ENCODE measurements around the gene BUD23.

Gene BUD23

DNA sequence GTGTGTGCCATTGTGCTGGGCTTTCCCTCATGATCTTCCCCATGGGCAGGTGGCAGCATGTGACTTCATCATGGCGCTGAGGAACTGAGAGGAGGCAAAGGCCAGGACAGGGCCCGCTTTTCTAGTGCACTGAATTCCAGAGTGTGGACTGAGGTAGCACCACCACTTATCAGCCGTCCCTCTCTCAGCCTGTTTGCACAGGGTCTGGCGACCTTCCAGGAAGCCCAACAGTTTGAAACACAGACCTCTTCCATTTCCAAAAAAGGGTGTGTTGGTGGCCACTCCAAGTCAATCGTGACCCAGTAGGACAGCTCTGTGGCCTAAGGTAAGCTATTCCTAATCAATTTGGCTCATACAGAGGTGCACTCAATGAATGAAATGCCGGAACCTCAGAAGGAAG lies 4.5 kb upstream of the BUD23 start:
- TF ChIP-seq, protein P1, sequence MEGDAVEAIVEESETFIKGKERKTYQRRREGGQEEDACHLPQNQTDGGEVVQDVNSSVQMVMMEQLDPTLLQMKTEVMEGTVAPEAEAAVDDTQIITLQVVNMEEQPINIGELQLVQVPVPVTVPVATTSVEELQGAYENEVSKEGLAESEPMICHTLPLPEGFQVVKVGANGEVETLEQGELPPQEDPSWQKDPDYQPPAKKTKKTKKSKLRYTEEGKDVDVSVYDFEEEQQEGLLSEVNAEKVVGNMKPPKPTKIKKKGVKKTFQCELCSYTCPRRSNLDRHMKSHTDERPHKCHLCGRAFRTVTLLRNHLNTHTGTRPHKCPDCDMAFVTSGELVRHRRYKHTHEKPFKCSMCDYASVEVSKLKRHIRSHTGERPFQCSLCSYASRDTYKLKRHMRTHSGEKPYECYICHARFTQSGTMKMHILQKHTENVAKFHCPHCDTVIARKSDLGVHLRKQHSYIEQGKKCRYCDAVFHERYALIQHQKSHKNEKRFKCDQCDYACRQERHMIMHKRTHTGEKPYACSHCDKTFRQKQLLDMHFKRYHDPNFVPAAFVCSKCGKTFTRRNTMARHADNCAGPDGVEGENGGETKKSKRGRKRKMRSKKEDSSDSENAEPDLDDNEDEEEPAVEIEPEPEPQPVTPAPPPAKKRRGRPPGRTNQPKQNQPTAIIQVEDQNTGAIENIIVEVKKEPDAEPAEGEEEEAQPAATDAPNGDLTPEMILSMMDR (IDR thresholded peaks at IDR 0.05; ENCODE audit: low read length, missing control alignments) = no peak
- no peak overlapping the region for H3K4me3 ChIP-seq (replicated peaks; ENCODE audit: low read depth, low read length)
- no peak for DNase-seq (ENCODE audit: low read depth)

DNA sequence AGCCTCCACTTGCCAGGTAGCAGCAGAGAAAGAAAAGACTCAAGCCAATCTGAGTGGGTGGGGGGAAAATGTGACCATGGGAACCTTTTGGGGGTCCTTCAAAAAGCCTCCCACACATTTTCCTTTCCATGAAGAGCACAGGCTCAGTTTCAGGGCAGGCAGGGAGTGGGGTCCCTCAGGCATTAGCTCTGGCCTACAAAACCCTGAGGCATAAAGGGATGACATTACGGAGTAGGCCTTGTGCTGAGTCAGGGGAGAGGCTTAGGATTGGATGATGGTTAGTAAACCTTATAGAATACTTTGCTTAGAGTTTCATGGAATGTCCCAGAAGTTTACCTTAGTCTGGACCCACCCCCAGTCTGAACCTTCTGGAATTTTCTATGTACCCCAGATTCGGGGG lies 3.7 kb upstream of the BUD23 start:
- DNase-seq (ENCODE audit: low read depth) = no peak
- H3K4me3 ChIP-seq (replicated peaks; ENCODE audit: low read depth, low read length) = no peak overlapping the region
- TF ChIP-seq, protein P1 (IDR thresholded peaks at IDR 0.05; ENCODE audit: low read length, missing control alignments) = no peak

DNA sequence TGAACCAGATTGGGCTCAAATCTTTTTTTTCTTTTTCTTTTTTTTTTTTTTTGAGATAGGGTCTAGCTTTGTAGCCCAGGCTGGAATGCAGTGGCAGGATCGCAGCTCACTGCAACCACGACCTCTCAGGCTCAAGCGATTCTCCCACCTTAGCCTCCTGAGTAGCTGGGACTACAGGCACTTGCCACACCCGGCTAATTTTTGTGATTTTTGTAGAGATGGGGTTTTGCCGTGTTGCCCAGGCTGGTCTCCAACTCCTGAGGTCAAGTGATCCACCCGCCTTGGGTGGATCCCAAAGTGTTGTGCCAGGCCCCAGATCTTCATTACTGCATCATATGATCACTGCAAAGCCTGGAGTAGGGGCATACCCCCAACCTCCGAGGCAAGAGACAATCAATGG lies 2.9 kb upstream of the BUD23 start:
- no peak overlapping the region for H3K4me3 ChIP-seq (replicated peaks; ENCODE audit: low read depth, low read length)
- DNase-seq (ENCODE audit: low read depth) = no peak
- TF ChIP-seq, protein P1 (IDR thresholded peaks at IDR 0.05; ENCODE audit: low read length, missing control alignments) = no peak

DNA sequence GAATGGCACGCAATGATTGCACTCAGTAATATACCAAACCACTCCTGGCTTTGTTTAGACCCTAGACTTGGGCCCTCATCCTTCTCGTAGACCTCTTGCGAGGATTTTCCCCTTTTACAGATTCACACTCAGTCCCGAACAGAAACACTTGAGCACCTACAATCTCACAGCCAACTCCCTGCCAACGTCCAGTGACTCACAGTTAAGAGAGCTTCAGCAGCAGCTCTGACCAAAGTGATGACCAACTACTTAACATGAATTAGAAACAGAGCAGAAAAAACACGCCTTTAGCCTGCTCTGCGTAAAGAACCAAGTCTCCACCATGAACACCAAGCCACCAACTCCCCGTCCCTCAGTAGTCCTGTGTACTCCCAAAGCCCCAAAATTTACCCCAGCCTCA lies 2.4 kb upstream of the BUD23 start:
- peak; percentile 22 for DNase-seq (ENCODE audit: low read depth)
- H3K4me3 ChIP-seq (replicated peaks; ENCODE audit: low read depth, low read length) = peak overlapping the region; percentile 12
- TF ChIP-seq, protein P1 (IDR thresholded peaks at IDR 0.05; ENCODE audit: low read length, missing control alignments) = no peak

DNA sequence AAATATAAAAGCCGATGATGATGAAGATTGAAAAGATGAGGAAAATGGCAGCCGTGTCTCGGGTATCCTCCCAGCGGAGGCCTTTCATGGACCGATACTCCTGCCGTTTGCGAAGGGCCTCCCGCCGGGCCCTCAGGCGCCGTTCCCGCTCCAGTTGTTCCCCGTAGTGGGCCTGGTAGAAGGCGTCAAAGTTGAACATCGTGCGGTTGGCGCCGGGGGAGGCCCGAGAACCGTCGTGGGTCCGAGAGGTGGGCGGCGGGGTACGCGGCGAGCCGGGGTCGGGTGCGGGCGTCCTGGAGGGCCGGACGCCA lies 697 bp upstream of the BUD23 start:
- TF ChIP-seq, protein P1 (IDR thresholded peaks at IDR 0.05; ENCODE audit: low read length, missing control alignments) = no peak
- H3K4me3 ChIP-seq (replicated peaks; ENCODE audit: low read depth, low read length) = peak overlapping the region; percentile 82
- DNase-seq (ENCODE audit: low read depth) = no peak

DNA sequence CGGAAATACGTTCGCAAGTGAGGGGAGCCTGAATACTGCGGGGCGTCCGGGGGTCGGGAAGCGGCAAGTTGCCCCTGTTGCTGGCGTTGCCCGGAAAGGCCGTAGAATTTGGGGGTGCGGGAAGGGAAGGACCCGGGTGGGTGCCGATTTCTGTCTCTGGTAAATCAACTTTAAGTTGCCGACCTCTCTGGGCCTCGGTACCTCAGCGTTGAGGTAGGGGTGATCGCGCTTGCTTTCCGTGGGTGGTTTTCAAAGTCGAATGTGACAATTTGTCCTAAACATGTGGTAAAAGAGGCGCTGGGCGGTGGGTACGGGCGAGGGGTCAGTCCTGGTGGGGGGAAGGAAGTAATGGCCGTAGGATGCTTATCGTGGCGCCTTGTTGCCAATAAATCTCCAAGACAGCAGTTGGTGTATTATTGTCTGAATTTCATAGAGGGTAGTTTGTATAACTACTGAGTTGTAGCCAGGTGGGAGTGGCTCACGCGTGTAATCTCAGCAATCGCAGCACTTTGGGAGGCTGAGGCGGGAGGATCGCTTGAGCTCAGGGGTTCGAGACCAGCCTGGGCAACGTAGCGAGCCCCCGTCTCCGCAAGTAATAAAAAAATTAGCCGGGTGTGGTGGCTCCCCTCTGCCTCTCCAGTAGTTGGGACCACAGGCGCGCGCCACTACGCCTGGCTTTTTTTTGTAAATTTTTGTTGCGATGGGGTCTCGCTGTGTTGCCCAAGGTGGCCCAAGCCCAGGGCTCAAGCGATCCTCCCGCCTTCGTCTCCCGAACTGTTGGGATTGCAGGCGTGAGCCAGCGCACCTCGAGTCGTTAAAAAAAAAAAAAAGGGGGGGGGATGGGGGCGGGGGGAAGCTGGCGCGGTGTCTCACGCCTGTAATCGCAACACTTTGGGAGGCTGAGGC lies 644 bp downstream of the BUD23 start:
- TF ChIP-seq, protein P1 (IDR thresholded peaks at IDR 0.05; ENCODE audit: low read length, missing control alignments) = no peak
- peak overlapping the region; percentile 82 for H3K4me3 ChIP-seq (replicated peaks; ENCODE audit: low read depth, low read length)
- DNase-seq (ENCODE audit: low read depth) = no peak

DNA sequence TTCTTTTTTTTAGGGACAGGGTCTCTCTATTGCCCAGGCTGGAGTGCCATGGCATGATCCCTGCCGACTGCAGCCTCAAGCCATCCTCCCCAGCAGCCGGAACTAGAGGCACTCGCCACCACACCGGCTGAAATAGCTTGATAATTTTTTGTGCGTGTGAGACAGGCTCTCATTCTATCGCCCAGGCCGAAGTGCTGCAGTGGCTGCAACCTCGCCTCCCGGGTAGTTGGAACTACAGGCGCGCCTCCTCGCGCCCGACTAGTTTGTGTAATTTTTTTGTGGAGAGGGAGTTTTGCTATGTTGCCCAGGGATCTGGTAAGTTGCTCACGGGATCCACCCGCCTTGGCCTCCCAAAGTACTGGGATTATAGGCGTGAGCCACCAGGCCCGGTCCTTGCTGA lies 1.9 kb downstream of the BUD23 start:
- no peak overlapping the region for H3K4me3 ChIP-seq (replicated peaks; ENCODE audit: low read depth, low read length)
- DNase-seq (ENCODE audit: low read depth) = no peak
- TF ChIP-seq, protein P1 (IDR thresholded peaks at IDR 0.05; ENCODE audit: low read length, missing control alignments) = no peak

Measured in fibroblast of pulmonary artery (primary cell).